H1 (cell line): ENCODE data around the gene MRPL40. TPM values are rescaled to one million over a fixed set of nuclear protein-coding genes. Genes with fewer than 3 reads are reported as not detected.

Source experiments
- CTCF ChIA-PET: fragments of 300-600 bp; sonication (Branson Sonifier 250); formaldehyde crosslinking; loops from one replicate; lab custom pipeline; 2021; ENCODE audit not compliant: partially characterized antibody; lab: Charles Lee
- POLR2A ChIA-PET: fragments of 300-600 bp; sonication (Branson Sonifier 250); formaldehyde crosslinking; loops from one replicate; lab custom pipeline; 2021; ENCODE audit warnings: inconsistent platforms; ENCODE audit not compliant: partially characterized antibody; lab: Charles Lee
- DNase-seq, 2 experiments: peaks; one replicate each; pipeline versions ENCODE4 v3.0.0 to v3.0.0-alpha.2; 2010 to 2022; ENCODE audit warnings: low spot score in 2 of 2, low read depth in 1 of 2, mixed read lengths in 1 of 2
- FAIRE-seq: peaks from 2 replicates; lab custom pipeline; 2011; peaks lifted over from hg19 to GRCh38; lab: Jason Lieb, UNC
- H2AFZ ChIP-seq: 2 replicates; pipeline ENCODE4 v1.8.1; 2012; ENCODE audit warnings: low read length, inconsistent platforms
- H2AK5ac ChIP-seq: 2 replicates; pipeline ENCODE4 v1.6.1; 2013; ENCODE audit warnings: low read depth, low read length
- H2BK120ac ChIP-seq: replicated peaks from 2 replicates; pipeline ENCODE3; 2013; ENCODE audit warnings: low read depth, low read length, inconsistent platforms
- H2BK12ac ChIP-seq: 2 replicates; pipeline ENCODE4 v1.6.1; 2013; ENCODE audit warnings: low read depth, low read length
- H2BK15ac ChIP-seq: 2 replicates; pipeline ENCODE4 v1.6.1; 2013; ENCODE audit warnings: low read length
- H2BK20ac ChIP-seq: 2 replicates; pipeline ENCODE4 v1.6.1; 2013; ENCODE audit warnings: low read length
- H2BK5ac ChIP-seq: 2 replicates; pipeline ENCODE4 v1.6.1; 2013; ENCODE audit warnings: low read depth, low read length
- H3K14ac ChIP-seq: 2 replicates; pipeline ENCODE4 v1.6.1; 2013; ENCODE audit warnings: inconsistent platforms; ENCODE audit not compliant: insufficient read length
- H3K18ac ChIP-seq: 2 replicates; pipeline ENCODE4 v1.6.1; 2013; ENCODE audit warnings: low read length; ENCODE audit errors: extremely low read depth
- H3K23ac ChIP-seq: 2 replicates; pipeline ENCODE4 v1.6.1; 2013; ENCODE audit warnings: inconsistent platforms; ENCODE audit not compliant: insufficient read length
- H3K23me2 ChIP-seq: 2 replicates; pipeline ENCODE4 v1.6.1; 2013; ENCODE audit warnings: low read depth, low read length
- H3K27ac ChIP-seq: 2 replicates; pipeline ENCODE4 v1.6.1; 2011; ENCODE audit warnings: low read depth, low read length, inconsistent platforms
- H3K27me3 ChIP-seq, 4 experiments: replicated peaks in 1 of 4; 1 replicate in 1 of 4; 2 replicates in 3 of 4; pipeline versions ENCODE4 v1.6.1 to v1.8.1; 2011 to 2013; ENCODE audit warnings: low read length in 3 of 4, mild to moderate bottlenecking in 3 of 4, inconsistent platforms in 2 of 4, mixed read lengths in 2 of 4, moderate library complexity in 1 of 4; ENCODE audit not compliant: control insufficient read depth in 3 of 4, insufficient read depth in 3 of 4; ENCODE audit errors: extremely low read depth in 1 of 4
- H3K36me3 ChIP-seq, 4 experiments: 2 replicates each; pipeline versions ENCODE4 v1.6.1 to v1.8.1; 2011 to 2013; ENCODE audit warnings: mild to moderate bottlenecking in 4 of 4, low read length in 3 of 4, moderate library complexity in 2 of 4, control low read depth in 1 of 4, inconsistent platforms in 1 of 4; ENCODE audit not compliant: insufficient read depth in 4 of 4, control insufficient read depth in 2 of 4
- H3K4ac ChIP-seq: replicated peaks from 2 replicates; pipeline ENCODE3; 2013; ENCODE audit warnings: low read length, low read depth, mixed read lengths, inconsistent platforms; ENCODE audit not compliant: insufficient read length
- H3K4me1 ChIP-seq, 4 experiments: replicated peaks in 1 of 4; 1 replicate in 1 of 4; 2 replicates in 3 of 4; pipeline versions ENCODE4 v1.6.1 to v1.8.1; 2011 to 2013; ENCODE audit warnings: low read length in 3 of 4, inconsistent platforms in 2 of 4, mixed read lengths in 1 of 4; ENCODE audit not compliant: insufficient read depth in 4 of 4, control insufficient read depth in 3 of 4
- H3K4me2 ChIP-seq, 2 experiments: 2 replicates each; pipeline versions ENCODE4 v1.6.1 to v1.8.1; 2011 to 2013; ENCODE audit warnings: low read depth in 2 of 2, low read length in 2 of 2, control low read depth in 1 of 2, inconsistent platforms in 1 of 2, mild to moderate bottlenecking in 1 of 2; ENCODE audit not compliant: insufficient read depth in 1 of 2
- H3K4me3 ChIP-seq, 4 experiments: fragments of 200-600, 300-600 bp in 1 of 4; sonication (generic), shearing (Covaris generic), sonication (Bioruptor Twin) in 1 of 4; 2 replicates each; pipeline versions ENCODE4 v1.5.1 to v1.8.1; 2011 to 2016; ENCODE audit warnings: low read length in 4 of 4, low read depth in 3 of 4, control low read depth in 2 of 4, inconsistent platforms in 2 of 4, mild to moderate bottlenecking in 2 of 4, mixed read lengths in 1 of 4, moderate library complexity in 1 of 4; ENCODE audit not compliant: insufficient read depth in 2 of 4; ENCODE audit errors: extremely low read depth in 1 of 4
- H3K56ac ChIP-seq: replicated peaks from 2 replicates; pipeline ENCODE3; 2013; ENCODE audit warnings: low read depth, mild to moderate bottlenecking, mixed read lengths, low read length, inconsistent platforms; ENCODE audit not compliant: insufficient read length
- H3K79me1 ChIP-seq: 2 replicates; pipeline ENCODE4 v1.6.1; 2013; ENCODE audit warnings: low read depth, low read length, control low read depth
- H3K79me2 ChIP-seq, 2 experiments: 2 replicates each; pipeline versions ENCODE4 v1.6.1 to v1.8.1; 2012 to 2013; ENCODE audit warnings: low read length in 2 of 2, mild to moderate bottlenecking in 2 of 2, inconsistent platforms in 1 of 2; ENCODE audit not compliant: insufficient read depth in 2 of 2, control insufficient read depth in 1 of 2
- H3K9ac ChIP-seq, 4 experiments: replicated peaks in 1 of 4; 1 replicate in 1 of 4; 2 replicates in 3 of 4; pipeline versions ENCODE4 v1.6.1 to v1.8.1; 2011 to 2013; ENCODE audit warnings: low read depth in 3 of 4, low read length in 3 of 4, control low read depth in 2 of 4, mild to moderate bottlenecking in 2 of 4, moderate library complexity in 2 of 4, inconsistent platforms in 1 of 4; ENCODE audit errors: extremely low read depth in 1 of 4
- H3K9me3 ChIP-seq, 2 experiments: 2 replicates each; pipeline versions ENCODE4 v1.6.1 to v1.8.1; 2012 to 2013; ENCODE audit warnings: mild to moderate bottlenecking in 2 of 2, moderate library complexity in 2 of 2, control low read depth in 1 of 2, inconsistent platforms in 1 of 2, low read depth in 1 of 2, low read length in 1 of 2, mixed read lengths in 1 of 2; ENCODE audit not compliant: insufficient read depth in 2 of 2
- H4K20me1 ChIP-seq, 2 experiments: replicated peaks in 1 of 2; 2 replicates each; pipeline versions ENCODE3 to v1.8.1; 2011 to 2013; ENCODE audit warnings: inconsistent platforms in 2 of 2, low read length in 2 of 2, mild to moderate bottlenecking in 1 of 2; ENCODE audit not compliant: insufficient read depth in 2 of 2, control insufficient read depth in 1 of 2
- H4K5ac ChIP-seq: 2 replicates; pipeline ENCODE4 v1.6.1; 2013; ENCODE audit warnings: low read length, low read depth, mixed read lengths, inconsistent platforms; ENCODE audit not compliant: insufficient read length
- H4K8ac ChIP-seq: 2 replicates; pipeline ENCODE4 v1.8.0; 2013; ENCODE audit warnings: mild to moderate bottlenecking, moderate library complexity, low read length, inconsistent platforms; ENCODE audit not compliant: insufficient read depth; ENCODE audit errors: extremely low read depth
- H4K91ac ChIP-seq: replicated peaks from 2 replicates; pipeline ENCODE3; 2013; ENCODE audit warnings: low read length, mixed read lengths, inconsistent platforms; ENCODE audit not compliant: insufficient read length
- RAD21 ChIP-seq, 2 experiments: IDR thresholded peaks in 1 of 2; conservative IDR thresholded peaks in 1 of 2; 2 replicates each; pipeline ENCODE4 v1.6.1; 2011; ENCODE audit warnings: low read depth in 2 of 2, low read length in 2 of 2, improper control_type of control experiment in 1 of 2, inconsistent platforms in 1 of 2, mild to moderate bottlenecking in 1 of 2, moderate library complexity in 1 of 2
- WGBS, 2 experiments: shearing (Covaris generic) in 1 of 2; methylation state at CpG; one replicate each; pipeline versions ENCODE4 v1.1.6 to v1.1.7; 2013 to 2015; ENCODE audit warnings: low lambda C conversion rate in 2 of 2, mixed read lengths in 2 of 2, inconsistent platforms in 1 of 2, low coverage in 1 of 2, missing lambda C conversion rate in 1 of 2; ENCODE audit not compliant: insufficient replicate concordance in 2 of 2, insufficient coverage in 1 of 2, insufficient read length in 1 of 2; ENCODE audit errors: extremely low coverage in 1 of 2, missing lambda C conversion rate in 1 of 2; 5-methylcytosine and 5-hydroxymethylcytosine counted together
- polyA plus RNA-seq, 7 experiments: library from polyadenylated mRNA; depleted of rRNA in 3 of 7; stranded (reverse) in 5 of 7; unstranded in 2 of 7; fragments of >200 nt in 5 of 7; fragments of 200-250 nt in 2 of 7; gene quantifications; 1 replicate in 5 of 7; 2 replicates in 1 of 7; 4 replicates in 1 of 7; pipeline versions ENCODE4 v1.2.1 to v1.2.3, GENCODE V29; 2011 to 2013; ENCODE audit warnings: missing spikeins in 2 of 7, mixed read lengths in 2 of 7
- total RNA-seq: library from RNA; stranded (reverse); fragmentation: NEBNext Ultra II Directional; extraction: Animal tissue kit (Norgen Biotek cat#: 25700); gene quantifications from 2 replicates; pipeline ENCODE4 v1.2.1, GENCODE V29; 2021

Gene MRPL40
- total and polyA plus RNA-seq, 2 of the 8 experiments (the other 6 are each of a cell fraction or from before 2014, with no cell fraction given), result 12.4 to 14.5 TPM

DNA sequence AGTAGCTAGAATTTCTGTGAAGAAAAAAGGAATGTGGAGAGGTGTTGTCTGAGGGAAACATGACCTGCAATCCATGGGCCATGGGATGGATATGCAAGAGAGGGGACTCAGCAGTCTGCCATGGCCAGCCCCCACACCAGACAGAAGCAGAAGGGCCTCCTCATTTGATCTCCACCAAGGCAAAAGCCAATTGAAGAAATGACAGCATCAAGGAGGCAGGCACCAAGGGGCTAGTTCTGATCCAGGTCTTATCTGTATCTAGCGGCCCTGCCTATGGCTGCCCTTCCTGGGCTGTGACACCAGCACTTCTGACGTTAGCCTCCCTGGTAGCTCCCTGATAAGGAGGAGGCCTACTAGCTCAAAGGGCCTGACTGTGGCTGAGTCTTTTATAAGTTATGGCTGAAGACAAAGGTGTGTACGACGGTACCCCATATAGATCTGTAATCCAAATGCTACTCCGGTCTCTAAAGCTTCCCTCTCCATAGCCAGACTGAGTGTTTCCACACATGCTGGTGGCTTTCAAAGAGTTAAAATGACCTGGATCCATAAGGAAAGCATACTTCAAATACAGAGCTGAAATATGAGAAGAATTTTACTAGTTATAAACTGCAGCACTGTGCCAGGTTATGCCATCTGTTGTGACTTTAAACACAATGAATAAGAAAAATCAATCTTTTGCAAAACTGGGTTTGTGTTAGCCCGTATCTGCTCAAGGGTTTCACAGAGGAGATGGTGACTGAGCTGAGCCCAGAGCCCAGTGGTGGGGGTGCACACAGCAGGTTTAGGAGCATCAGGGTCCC lies 35.2 kb upstream of the MRPL40 start:
- POLR2A ChIA-PET, result interaction anchor here (1.2 to 2.5 kb wide), 4 partner anchors 11 to 82 kb away, joined by 4 to 9 read pairs (median 4); partner anchors contain the start of genes CDC45 and UFD1
- Histone ChIP-seq H3K36me3 (peaks cover 19 to 56% (median 43%) of the 10 kb centered on the region in 4 experiments), H3K18ac (no peak overlapping the region), H3K79me1 (no peaks in the 10 kb centered on the region), H3K9ac (no peak overlapping the region), H3K4me3 (no peak overlapping the region), H4K8ac (no peak overlapping the region), H3K56ac (no peak overlapping the region), H2AFZ (no peak overlapping the region), H4K91ac (no peak overlapping the region), H3K9me3 (no peaks in the 10 kb centered on the region), H3K4ac (no peak overlapping the region), H3K27me3 (no peaks in the 10 kb centered on the region), H3K14ac (no peak overlapping the region), H3K4me1 (no peaks in the 10 kb centered on the region), H4K5ac (no peak overlapping the region), H2AK5ac (no peak overlapping the region), H3K79me2 (no peaks in the 10 kb centered on the region), H3K23ac (no peak overlapping the region), H2BK5ac (no peak overlapping the region), H3K27ac (no peak overlapping the region), H2BK120ac (no peak overlapping the region), H4K20me1 (peaks cover 2 to 6% of the 10 kb centered on the region in 2 experiments), H2BK12ac (no peak overlapping the region), H2BK20ac (no peak overlapping the region), H2BK15ac (no peak overlapping the region), H3K4me2 (no peak overlapping the region), H3K23me2 (no peaks in the 10 kb centered on the region)
- WGBS, 2 experiments, result 89% methylated on average over 6 of the region's 6 CpGs; no CpG with 5 or more reads in 1 of the 2 experiments
- no peak for DNase-seq
- FAIRE-seq, result no peak
- CTCF ChIA-PET, result interaction anchor here (1.0 to 1.7 kb wide), 3 partner anchors 73 to 217 kb away, joined by 3 to 4 read pairs (median 4); no protein-coding TSS in a partner anchor
- no peak for TF ChIP-seq RAD21 (IDR thresholded peaks at IDR 0.05 in 1 of 2, conservative IDR thresholded peaks at IDR 0.05 in 1 of 2; ENCODE audit: low read depth in 2 of 2, low read length in 2 of 2)
